Psoas muscle (tissue), 8 donors: ENCODE data around the gene PDE4C. TPM values are rescaled to one million over a fixed set of nuclear protein-coding genes. Genes with fewer than 3 reads are reported as not detected.

Source experiments
- ATAC-seq, 4 donors: fragments of 200-7000 bp; cut with Tn5 transposase; one replicate each; pipeline ENCODE4 v1.9.1; 2020; ENCODE audit warnings: moderate library complexity in 3 of 4, mild to moderate bottlenecking in 2 of 4
- DNase-seq, 2 donors: peaks; one replicate each; pipeline ENCODE4 v3.0.0-alpha.2; 2020
- H3K27ac ChIP-seq: fragments of 200-600 bp; one replicate; pipeline ENCODE4 v1.8.0; 2022
- H3K27me3 ChIP-seq, 3 donors: fragments of 200-600 bp in 1 of 3; one replicate each; pipeline versions ENCODE4 v1.6.1 to v1.8.0; 2013 to 2022; ENCODE audit warnings: low read length in 2 of 3, mild to moderate bottlenecking in 2 of 3, moderate library complexity in 1 of 3; ENCODE audit not compliant: insufficient read depth in 3 of 3
- H3K36me3 ChIP-seq, 2 donors: fragments of 200-600 bp in 1 of 2; one replicate each; pipeline versions ENCODE4 v1.6.1 to v1.8.0; 2013 to 2022; ENCODE audit warnings: low read depth in 1 of 2, mild to moderate bottlenecking in 1 of 2, moderate library complexity in 1 of 2; ENCODE audit not compliant: insufficient read depth in 1 of 2
- H3K4me1 ChIP-seq: fragments of 200-600 bp; one replicate; pipeline ENCODE4 v1.8.0; 2022
- H3K4me3 ChIP-seq: fragments of 200-600 bp; one replicate; pipeline ENCODE4 v1.8.0; 2022; ENCODE audit warnings: mild to moderate bottlenecking
- H3K9me3 ChIP-seq: fragments of 200-600 bp; one replicate; pipeline ENCODE4 v1.8.0; 2022
- CTCF ChIP-seq: fragments of 200-600 bp; IDR thresholded peaks from one replicate; pipeline ENCODE4 v1.8.0; 2022; ENCODE audit warnings: antibody characterized with exemption
- WGBS, 3 donors: extraction: QIAGEN DNeasy Blood & Tissue Kit; methylation state at CpG; one replicate each; pipeline versions ENCODE4 v1.1.6 to v1.1.7; 2013; 5-methylcytosine and 5-hydroxymethylcytosine counted together
- intact Hi-C, 2 donors: fragments of 100-400 bp; cut with DNase I; formaldehyde crosslinking; loops; one replicate each; pipeline versions ENCODE4 v1.11.0 to v1.14.2; 2022
- polyA plus RNA-seq, 3 donors: library from polyadenylated mRNA; stranded (reverse); fragments of 200-250 nt; gene quantifications; one replicate each; pipeline ENCODE4 v1.2.3, GENCODE V29; 2013
- total RNA-seq, 4 donors: library from RNA; stranded (reverse); fragmentation: NEBNext Ultra II Directional in 2 of 4; extraction: Animal tissue kit (Norgen Biotek cat#: 25700) in 2 of 4; gene quantifications; one replicate each; pipeline versions ENCODE4 v1.2.1 to v1.2.4, GENCODE V29; 2021 to 2023
- donor health status: healthy with polysubstance abuse.
- donor health status: DM: no; HTN: no; CAD: no; lungs with moderate emphysema.
- donor health status: Bipolar disorder and iron deficiency.
- donor health status: healthy.
- donor health status: DM: yes; HTN: yes; CAD: no.
- donor health status: DM: no; HTN: no; CAD: no.
- donor health status: DM: no; HTN: no; CAD: no.
- donor health status: DM: yes; HTN: yes; CAD: no.

The PDE4C gene
- total and polyA plus RNA-seq, 7 donors: 0.27 to 2.5 (median 0.86) TPM

- peaks cover 29% of the 10 kb centered on the region for H3K4me1 ChIP-seq
- no peaks in the 10 kb centered on the region for H3K27me3 ChIP-seq
- H3K27ac ChIP-seq: no peak overlapping the region
- no peak for ATAC-seq
- TF ChIP-seq CTCF: no peak
- peaks cover 0 to 9% of the 10 kb centered on the region in 2 donors for H3K36me3 ChIP-seq
- no peak for DNase-seq
- H3K9me3 ChIP-seq: no peaks in the 10 kb centered on the region
- WGBS, 3 donors: 52 to 72% (median 59%) methylated on average over 6 of the region's 6 CpGs
- H3K4me3 ChIP-seq: no peak overlapping the region
- intact Hi-C loops: no loop called here
These were observed 45.2 kb upstream of the PDE4C start for GRCh38 chr19:18271433-18271841.

- WGBS, 3 donors: 86 to 93% (median 86%) methylated on average over 9 of the region's 9 CpGs
- H3K4me1 ChIP-seq: peaks cover 18% of the 10 kb centered on the region
- H3K9me3 ChIP-seq: no peaks in the 10 kb centered on the region
- intact Hi-C loops: no loop called here
- peaks cover 0 to 9% of the 10 kb centered on the region in 2 donors for H3K36me3 ChIP-seq
- no peaks in the 10 kb centered on the region for H3K27me3 ChIP-seq
- DNase-seq (no peak), ATAC-seq (no peak)
- no peak for TF ChIP-seq CTCF
- H3K4me3 ChIP-seq: no peak overlapping the region
- no peak overlapping the region for H3K27ac ChIP-seq
These were observed 44.1 kb upstream of the PDE4C start for GRCh38 chr19:18270326-18270725.

- intact Hi-C loops: no loop called here
- no peaks in the 10 kb centered on the region for H3K9me3 ChIP-seq
- ATAC-seq (no peak), DNase-seq (no peak)
- no peaks in the 10 kb centered on the region for H3K27me3 ChIP-seq
- no peak overlapping the region for H3K4me3 ChIP-seq
- peaks cover 7% of the 10 kb centered on the region for H3K4me1 ChIP-seq
- no peak overlapping the region for H3K27ac ChIP-seq
- WGBS, 3 donors: 80 to 90% (median 85%) methylated on average over 2 of the region's 2 CpGs
- no peak for TF ChIP-seq CTCF
- peaks cover 0 to 13% of the 10 kb centered on the region in 2 donors for H3K36me3 ChIP-seq
These were observed 43.0 kb upstream of the PDE4C start for GRCh38 chr19:18269070-18269723.

GRCh38 chr19:18266771-18267686 lies 40.8 kb upstream of the PDE4C start:
- H3K9me3 ChIP-seq: no peaks in the 10 kb centered on the region
- 90 to 92% (median 90%) methylated on average over 42 of the region's 42 CpGs for WGBS, 3 donors
- H3K27ac ChIP-seq: no peak overlapping the region
- ATAC-seq: no peak
- H3K36me3 ChIP-seq: peaks cover 0 to 13% of the 10 kb centered on the region in 2 donors
- no peak overlapping the region for H3K4me3 ChIP-seq
- no peaks in the 10 kb centered on the region for H3K4me1 ChIP-seq
- no peak for DNase-seq
- H3K27me3 ChIP-seq: no peaks in the 10 kb centered on the region
- no peak for TF ChIP-seq CTCF
- intact Hi-C loops: no loop called here
